Nasal cavity respiratory epithelium epithelial cell of viscerocranial mucosa (primary cell): ENCODE data around the gene UGCG. TPM values are rescaled to one million over a fixed set of nuclear protein-coding genes. Genes with fewer than 3 reads are reported as not detected.

Experiments
- total RNA-seq: library from RNA; depleted of rRNA; stranded (reverse); fragments of >200 nt; gene quantifications from 2 replicates; pipeline ENCODE4 v1.2.3, GENCODE V29; 2014

UGCG gene
- total RNA-seq: 64.9 and 100 TPM in 2 replicates

DNA sequence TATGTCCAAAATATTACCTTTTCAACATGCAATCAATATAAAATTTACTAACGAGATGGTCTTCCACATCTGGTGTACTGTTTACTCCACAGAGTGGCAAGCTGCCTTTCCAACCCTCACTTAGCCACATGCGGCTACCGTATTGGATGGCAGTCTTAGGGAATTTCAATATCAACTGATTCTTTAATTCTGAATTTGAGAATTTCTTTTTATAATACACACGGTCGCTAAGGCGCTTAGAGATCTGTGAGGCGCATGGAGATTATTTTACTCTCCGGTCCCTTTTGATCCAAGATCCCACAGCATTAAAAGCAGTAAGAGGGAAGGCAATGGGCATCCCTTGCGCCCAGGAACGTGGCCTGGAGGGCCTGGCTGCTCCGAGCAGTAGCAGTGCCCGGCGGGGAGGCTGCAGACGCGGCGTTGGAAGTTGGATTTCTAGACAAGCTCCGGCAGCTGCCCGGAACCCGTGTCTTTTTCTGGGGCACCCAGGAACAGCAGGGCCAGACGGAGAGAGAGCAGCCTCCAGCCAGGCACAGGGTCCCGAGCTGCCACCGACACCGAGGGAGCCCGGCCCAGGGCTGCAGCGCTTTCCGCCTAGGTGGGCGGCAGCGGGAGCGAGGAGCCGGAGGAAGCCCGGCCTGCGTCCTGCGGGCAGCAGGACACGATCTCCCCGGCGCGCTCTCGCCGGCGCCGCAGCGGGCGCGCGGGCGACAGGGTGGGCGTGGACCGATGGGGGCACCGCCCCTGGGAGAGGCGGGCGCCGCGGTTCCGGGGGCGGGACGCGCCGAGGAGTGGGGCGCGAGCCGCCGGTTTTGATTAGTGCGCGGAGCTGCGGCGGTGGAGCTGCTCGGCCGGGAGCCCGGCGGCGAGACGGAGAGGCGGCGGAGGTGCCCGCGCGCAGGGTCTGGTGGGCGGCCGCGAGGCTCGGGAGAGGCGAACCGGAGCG lies at the start of gene UGCG:
Gene UGCG, plus strand, starts transcription at position 819 of the 946 bp plus-strand sequence. CDS start 402 bp downstream, outside the sequence.

Other genes with a start within 250 kb of the UGCG start
- 30.0 and 33.5 TPM in 2 replicates for gene GNG10, start 235.2 kb upstream of the UGCG start, total RNA-seq
- gene SHOC1, start 101.9 kb upstream of the UGCG start, total RNA-seq: under 0.01 and 0.07 TPM in 2 replicates